ENCODE measurements around the gene TEDC2.
A peak's percentile ranks its signal among the peaks of the same experiment; 100 is the strongest.

TEDC2 gene

GRCh38 chr16:2512735-2513404, 53.0 kb downstream of the TEDC2 start:
- peak overlapping the region; percentile 97 to 99 (median 98) for H3K27ac Mint-ChIP-seq
- peak overlapping the region; percentile 86 to 89 (median 89) for H3K4me3 Mint-ChIP-seq
- TF ChIP-seq, protein P1, sequence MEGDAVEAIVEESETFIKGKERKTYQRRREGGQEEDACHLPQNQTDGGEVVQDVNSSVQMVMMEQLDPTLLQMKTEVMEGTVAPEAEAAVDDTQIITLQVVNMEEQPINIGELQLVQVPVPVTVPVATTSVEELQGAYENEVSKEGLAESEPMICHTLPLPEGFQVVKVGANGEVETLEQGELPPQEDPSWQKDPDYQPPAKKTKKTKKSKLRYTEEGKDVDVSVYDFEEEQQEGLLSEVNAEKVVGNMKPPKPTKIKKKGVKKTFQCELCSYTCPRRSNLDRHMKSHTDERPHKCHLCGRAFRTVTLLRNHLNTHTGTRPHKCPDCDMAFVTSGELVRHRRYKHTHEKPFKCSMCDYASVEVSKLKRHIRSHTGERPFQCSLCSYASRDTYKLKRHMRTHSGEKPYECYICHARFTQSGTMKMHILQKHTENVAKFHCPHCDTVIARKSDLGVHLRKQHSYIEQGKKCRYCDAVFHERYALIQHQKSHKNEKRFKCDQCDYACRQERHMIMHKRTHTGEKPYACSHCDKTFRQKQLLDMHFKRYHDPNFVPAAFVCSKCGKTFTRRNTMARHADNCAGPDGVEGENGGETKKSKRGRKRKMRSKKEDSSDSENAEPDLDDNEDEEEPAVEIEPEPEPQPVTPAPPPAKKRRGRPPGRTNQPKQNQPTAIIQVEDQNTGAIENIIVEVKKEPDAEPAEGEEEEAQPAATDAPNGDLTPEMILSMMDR (IDR thresholded peaks at IDR 0.05; ENCODE audit: unreplicated experiment in 3 of 3): no peak
- H3K9me3 Mint-ChIP-seq: no peaks in the 10 kb centered on the region
- H3K4me1 Mint-ChIP-seq: peaks cover 56% of the 10 kb centered on the region
- peaks cover 3% of the 10 kb centered on the region for H3K27me3 Mint-ChIP-seq (ENCODE audit: low read depth)
- H3K36me3 Mint-ChIP-seq (ENCODE audit: low read depth): peaks cover 8% of the 10 kb centered on the region

DNA sequence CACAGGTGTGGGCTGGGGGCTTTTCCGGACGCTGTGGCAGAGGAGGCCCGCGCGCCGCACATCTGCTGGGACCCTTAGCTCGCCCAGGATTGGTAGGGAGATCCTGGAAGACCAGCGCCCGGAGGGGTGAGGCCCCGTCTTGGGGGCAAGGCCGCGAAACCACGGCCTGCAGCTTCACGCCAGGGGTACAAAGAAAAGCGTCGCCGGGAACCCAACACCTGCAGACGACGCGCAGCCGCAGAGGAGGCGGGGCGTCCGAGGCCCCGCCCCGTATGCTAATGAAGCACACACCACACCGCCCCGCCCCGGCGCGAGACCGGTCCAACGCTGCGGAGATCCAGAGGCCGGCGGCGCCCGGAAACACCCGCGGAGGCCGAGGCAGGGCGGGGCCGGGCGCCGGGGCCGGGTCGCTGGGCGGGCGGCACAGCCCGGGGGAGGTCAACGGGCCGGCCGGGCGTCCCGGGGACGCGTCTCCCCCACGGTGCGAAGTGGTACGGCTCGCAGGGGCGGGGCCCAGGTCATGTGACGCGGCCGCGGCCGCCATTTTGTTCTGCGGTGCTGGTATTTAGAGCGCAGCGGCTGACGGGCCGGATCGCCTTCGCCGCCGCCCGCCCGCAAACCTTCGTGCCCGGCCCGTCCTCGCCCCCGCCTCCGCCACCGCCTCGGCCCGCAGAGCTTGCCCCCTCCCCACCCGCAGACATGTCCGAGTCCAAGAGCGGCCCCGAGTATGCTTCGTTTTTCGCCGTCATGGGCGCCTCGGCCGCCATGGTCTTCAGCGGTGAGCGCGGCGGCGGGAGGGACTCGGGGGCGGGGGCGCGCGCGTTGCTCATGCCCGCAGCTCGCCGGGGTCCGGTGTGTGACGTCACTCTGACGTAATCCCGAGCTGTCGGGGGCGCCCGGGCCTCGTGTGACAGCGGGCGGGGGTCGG, 53.8 kb downstream of the TEDC2 start, which contains the start of gene ATP6V0C:
ATP6V0C (plus strand) TSS at position 548 of the 928 bp plus-strand sequence; CDS start at position 700, 152 bp downstream.
- TF ChIP-seq, protein P1 (IDR thresholded peaks at IDR 0.05; ENCODE audit: unreplicated experiment in 3 of 3): no peak
- H3K36me3 Mint-ChIP-seq (ENCODE audit: low read depth): peaks cover 6% of the 10 kb centered on the region
- peak within 1 kb of the TSS; percentile 97 to 99 (median 98) for H3K27ac Mint-ChIP-seq

More for the DNA sequence above, 53.8 kb downstream of the TEDC2 start, which contains the start of gene ATP6V0C:
- Mint-ChIP-seq H3K9me3 (no peaks in the 10 kb centered on the region), H3K27me3 (ENCODE audit: low read depth) (peaks cover 3% of the 10 kb centered on the region), H3K4me1 (peaks cover 56% of the 10 kb centered on the region), H3K4me3 (peak within 1 kb of the TSS; percentile 90 to 95 (median 94))

Data from nephron (organoid).